Ishikawa (cell line): Measurements from ENCODE around the gene FBXO3.
A peak's percentile ranks its signal among the peaks of the same experiment; 100 is the strongest.

Experiments
- CEBPB ChIP-seq: IDR thresholded peaks from 2 replicates; pipeline ENCODE4 v1.6.1; 2012
- CREB1 ChIP-seq: IDR thresholded peaks from 2 replicates; pipeline ENCODE4 v1.6.1; 2012; ENCODE audit warnings: low read depth
- EGR1 ChIP-seq: IDR thresholded peaks from 2 replicates; pipeline ENCODE4 v1.6.1; 2012
- EP300 ChIP-seq: IDR thresholded peaks from 2 replicates; pipeline ENCODE4 v1.6.1; 2012; ENCODE audit warnings: borderline replicate concordance
- FOXM1 ChIP-seq: IDR thresholded peaks from 2 replicates; pipeline ENCODE4 v1.6.1; 2012; ENCODE audit warnings: low read depth, borderline replicate concordance
- MAX ChIP-seq: IDR thresholded peaks from 2 replicates; pipeline ENCODE4 v1.6.1; 2012
- NFIC ChIP-seq: IDR thresholded peaks from 2 replicates; pipeline ENCODE4 v1.6.1; 2012
- RAD21 ChIP-seq: IDR thresholded peaks from 2 replicates; pipeline ENCODE4 v1.6.1; 2012; ENCODE audit warnings: low read depth
- REST ChIP-seq: IDR thresholded peaks from 2 replicates; pipeline ENCODE4 v1.6.1; 2012; ENCODE audit warnings: low read depth, mild to moderate bottlenecking
- TAF1 ChIP-seq: IDR thresholded peaks from 2 replicates; pipeline ENCODE4 v1.6.1; 2012; ENCODE audit warnings: low read depth, mild to moderate bottlenecking
- TCF12 ChIP-seq: IDR thresholded peaks from 2 replicates; pipeline ENCODE4 v1.6.1; 2012; ENCODE audit warnings: low read depth
- TEAD4 ChIP-seq: IDR thresholded peaks from 2 replicates; pipeline ENCODE4 v1.6.1; 2012
- USF1 ChIP-seq: IDR thresholded peaks from 2 replicates; pipeline ENCODE4 v1.6.1; 2012
- YY1 ChIP-seq: IDR thresholded peaks from 2 replicates; pipeline ENCODE4 v1.6.1; 2012; ENCODE audit warnings: low read depth
- ZBTB7A ChIP-seq: IDR thresholded peaks from 2 replicates; pipeline ENCODE4 v1.6.1; 2012; ENCODE audit warnings: low read depth

FBXO3 gene

GRCh38 chr11:33751878-33752277 is 22.4 kb downstream of the FBXO3 start:
- TF ChIP-seq NFIC, result no peak
- no peak for TF ChIP-seq TEAD4
- no peak for TF ChIP-seq EGR1
- no peak for TF ChIP-seq RAD21
- TF ChIP-seq ZBTB7A, result no peak
- no peak for TF ChIP-seq CEBPB

GRCh38 chr11:33747979-33748378 is 26.3 kb downstream of the FBXO3 start:
- TF ChIP-seq FOXM1 (no peak), YY1 (no peak), CEBPB (no peak), EP300 (no peak)

- TF ChIP-seq REST (no peak), TCF12 (no peak)
Measured at GRCh38 chr11:33743291-33743690, 31.0 kb downstream of the FBXO3 start.

- TF ChIP-seq RAD21 (peak; percentile 45), FOXM1 (no peak)
Measured at GRCh38 chr11:33742249-33742851, 32.0 kb downstream of the FBXO3 start.

GRCh38 chr11:33741806-33742205 is 32.5 kb downstream of the FBXO3 start:
- TF ChIP-seq TEAD4 (no peak), EP300 (no peak), CEBPB (no peak), MAX (no peak), TAF1 (no peak), FOXM1 (no peak), ZBTB7A (no peak), REST (no peak), NFIC (no peak), YY1 (no peak), CREB1 (no peak), EGR1 (no peak), USF1 (no peak), RAD21 (no peak), TCF12 (no peak)

GRCh38 chr11:33737362-33737821 is 36.9 kb downstream of the FBXO3 start:
- no peak for TF ChIP-seq USF1

GRCh38 chr11:33736148-33736812 is 38.0 kb downstream of the FBXO3 start, which contains the start of gene CD59:
Gene CD59 (minus strand): TSS chr11:33736423. CDS start chr11:33722445, 13,978 bp downstream.
- TF ChIP-seq YY1, result no peak
- no peak for TF ChIP-seq CREB1
- TF ChIP-seq TAF1, result peak; percentile 69
- no peak for TF ChIP-seq RAD21
- no peak for TF ChIP-seq NFIC
- no peak for TF ChIP-seq FOXM1
- no peak for TF ChIP-seq ZBTB7A
- TF ChIP-seq EGR1, result peak; percentile 91
- no peak for TF ChIP-seq EP300
- TF ChIP-seq CEBPB, result no peak
- peak; percentile 60; the same call in 1 of the 2 replicates for TF ChIP-seq TEAD4
- no peak for TF ChIP-seq USF1
- no peak for TF ChIP-seq TCF12
- peak; percentile 23; the same call in 1 of the 2 replicates for TF ChIP-seq MAX
- TF ChIP-seq REST, result no peak
